K562 (cell line): ENCODE measurements around the gene ANO10. TPM values are rescaled to one million over a fixed set of nuclear protein-coding genes. Genes with fewer than 3 reads are reported as not detected.
A peak's percentile ranks its signal among the peaks of the same experiment; 100 is the strongest.

Experiments used
- ARID4B ChIP-seq: sonication (generic); formaldehyde crosslinking; IDR thresholded peaks from 2 replicates; pipeline ENCODE4 v1.8.0; 2022; ENCODE audit warnings: mild to moderate bottlenecking, missing genetic modification reagents
- ESRRB ChIP-seq: fragments of 250-450 bp; sonication (Bioruptor Pico); IDR thresholded peaks from 2 replicates; pipeline ENCODE4 v1.5.0; 2020; ENCODE audit warnings: mild to moderate bottlenecking, moderate library complexity, borderline replicate concordance
- FOXK1 ChIP-seq: sonication (generic); formaldehyde crosslinking; IDR thresholded peaks from 2 replicates; pipeline ENCODE4 v1.8.0; 2022; ENCODE audit warnings: missing genetic modification reagents, mild to moderate bottlenecking, borderline replicate concordance
- FOXP1 ChIP-seq: sonication (generic); formaldehyde crosslinking; IDR thresholded peaks from 2 replicates; pipeline ENCODE4 v1.8.0; 2022; ENCODE audit warnings: mild to moderate bottlenecking, missing genetic modification reagents
- GABPB1 ChIP-seq: sonication (generic); formaldehyde crosslinking; IDR thresholded peaks from 2 replicates; pipeline ENCODE4 v1.8.0; 2022; ENCODE audit warnings: mild to moderate bottlenecking, missing genetic modification reagents
- HNRNPUL1 ChIP-seq: fragments of 200-400 bp; formaldehyde crosslinking; IDR thresholded peaks from 2 replicates; pipeline ENCODE4 v1.6.1; 2017; ENCODE audit warnings: low read length
- NCOA2 ChIP-seq, 2 experiments: fragments of 450-650 bp; IDR thresholded peaks; 2 replicates each; pipeline ENCODE4 v1.6.1; 2018; ENCODE audit warnings: mild to moderate bottlenecking in 2 of 2, moderate library complexity in 1 of 2; ENCODE audit not compliant: partially characterized antibody in 2 of 2
- NFATC3 ChIP-seq: fragments of 450-650 bp; IDR thresholded peaks from 2 replicates; pipeline ENCODE4 v1.6.1; 2017; ENCODE audit warnings: mild to moderate bottlenecking
- NFE2 ChIP-seq: IDR thresholded peaks from 2 replicates; pipeline ENCODE4 v1.6.1; 2014; ENCODE audit warnings: antibody characterized with exemption, low read depth
- NFXL1 ChIP-seq: fragments of 450-650 bp; formaldehyde crosslinking; IDR thresholded peaks from 2 replicates; pipeline ENCODE4 v1.4.0; 2021; ENCODE audit warnings: mild to moderate bottlenecking
- PHB2 ChIP-seq: fragments of 450-650 bp; IDR thresholded peaks from 2 replicates; pipeline ENCODE4 v1.6.1; 2017; ENCODE audit warnings: low read depth
- POLR3G ChIP-seq: IDR thresholded peaks from 2 replicates; pipeline ENCODE4 v1.6.1; 2011; ENCODE audit not compliant: insufficient read length, insufficient replicate concordance; ENCODE audit errors: extremely low read depth
- PYGO2 ChIP-seq: fragments of 450-650 bp; IDR thresholded peaks from 2 replicates; pipeline ENCODE4 v1.6.1; 2016; ENCODE audit warnings: mild to moderate bottlenecking, missing genetic modification characterization, moderate library complexity, missing compliant biosample characterization
- RCOR1 ChIP-seq, 2 experiments: IDR thresholded peaks; 2 replicates each; pipeline ENCODE4 v1.6.1; 2012; ENCODE audit warnings: low read depth in 2 of 2, low read length in 2 of 2, borderline replicate concordance in 1 of 2, improper control_type of control experiment in 1 of 2
- SMARCA5 ChIP-seq: fragments of 450-650 bp; IDR thresholded peaks from 2 replicates; pipeline ENCODE4 v1.6.1; 2016
- TEAD1 ChIP-seq, 2 experiments: fragments of 450-650 bp in 1 of 2; sonication (generic) in 1 of 2; formaldehyde crosslinking; IDR thresholded peaks; 2 replicates each; pipeline versions ENCODE4 v1.4.0 to v1.8.0; 2020 to 2022; ENCODE audit warnings: mild to moderate bottlenecking in 2 of 2, missing genetic modification reagents in 1 of 2
- TOE1 ChIP-seq, 2 experiments: fragments of 450-650 bp in 1 of 2; sonication (generic) in 1 of 2; formaldehyde crosslinking in 1 of 2; IDR thresholded peaks; 2 replicates each; pipeline versions ENCODE4 v1.7.1 to v1.8.0; 2016 to 2022; ENCODE audit warnings: borderline replicate concordance in 2 of 2, mild to moderate bottlenecking in 2 of 2, antibody characterized with exemption in 1 of 2, inconsistent platforms in 1 of 2, low read depth in 1 of 2, missing genetic modification reagents in 1 of 2, moderate library complexity in 1 of 2
- TRIM28 ChIP-seq: fragments of 450-650 bp; IDR thresholded peaks from 2 replicates; pipeline ENCODE4 v1.6.1; 2017
- ZMIZ1 ChIP-seq, 2 experiments: fragments of 150-350 bp in 1 of 2; IDR thresholded peaks; 2 replicates each; pipeline ENCODE4 v1.6.1; 2012 to 2016; ENCODE audit warnings: low read depth in 2 of 2, low read length in 2 of 2, mild to moderate bottlenecking in 1 of 2, moderate library complexity in 1 of 2
- ZNF780A ChIP-seq: fragments of 250-450 bp; sonication (Bioruptor Pico); IDR thresholded peaks from 2 replicates; pipeline ENCODE4 v1.5.0; 2021; ENCODE audit warnings: mild to moderate bottlenecking
- polyA plus RNA-seq, 8 experiments: library from polyadenylated mRNA; depleted of rRNA in 4 of 8; stranded (reverse) in 5 of 8; unstranded in 3 of 8; fragments of >200 nt; fragmentation: Nextera tagmentation in 2 of 8; fragmentation: Illumina TruSeq in 1 of 8; extraction: Ambion mirVana in 2 of 8; extraction: Trizol in 1 of 8; gene quantifications; 2 replicates each; pipeline versions ENCODE4 v1.2.1 to v1.2.3, GENCODE V29; 2011 to 2014; ENCODE audit warnings: inconsistent platforms in 1 of 8, missing spikeins in 1 of 8
- total RNA-seq, 7 experiments: library from RNA; depleted of rRNA in 6 of 7; stranded (reverse); fragments of >200 nt in 6 of 7; fragmentation: Illumina TruSeq in 2 of 7; extraction: Trizol in 2 of 7; gene quantifications; 2 replicates each; pipeline versions ENCODE4 v1.2.1 to v1.2.3, GENCODE V29; 2011 to 2021; ENCODE audit warnings: low replicate concordance in 1 of 7

Gene ANO10
- total and polyA plus RNA-seq, 9 of the 15 experiments (the other 6 are each of a cell fraction or from before 2014, with no cell fraction given), result 6.4 to 46.0 (median 32.3) TPM

GRCh38 chr3:43632269-43632733 is 10.5 kb upstream of the ANO10 start (continued):
- TF ChIP-seq ARID4B (CRISPR knock-in tag), result no peak
- TF ChIP-seq POLR3G, result no peak
- no peak for TF ChIP-seq PHB2
- TF ChIP-seq NFXL1, result no peak
- TF ChIP-seq NCOA2 (IDR thresholded peaks at IDR 0.05; ENCODE audit: partially characterized antibody in 2 of 2), result no peak
- no peak for TF ChIP-seq SMARCA5
- TF ChIP-seq NFE2, result peak; percentile 96
- no peak for TF ChIP-seq NFATC3
- no peak for TF ChIP-seq ZMIZ1 (IDR thresholded peaks at IDR 0.05; ENCODE audit: low read depth in 2 of 2, low read length in 2 of 2)
- no peak for TF ChIP-seq FOXP1 (CRISPR knock-in tag)
- TF ChIP-seq TEAD1 (CRISPR knock-in tag; IDR thresholded peaks at IDR 0.05), result no peak
- peak in 1 of 2 experiments; percentile 64; a peak in 1 of 4 replicates for TF ChIP-seq RCOR1 (IDR thresholded peaks at IDR 0.05; ENCODE audit: borderline replicate concordance in 1 of 2, low read depth in 2 of 2, low read length in 2 of 2)
- TF ChIP-seq TOE1 (IDR thresholded peaks at IDR 0.05; ENCODE audit: borderline replicate concordance), result no peak
- TF ChIP-seq TOE1 (CRISPR knock-in tag; IDR thresholded peaks at IDR 0.05; ENCODE audit: borderline replicate concordance, low read depth), result no peak
- TF ChIP-seq ZNF780A (CRISPR knock-in tag), result no peak
- TF ChIP-seq PYGO2 (tag), result no peak
- no peak for TF ChIP-seq ESRRB (CRISPR knock-in tag)
- no peak for TF ChIP-seq HNRNPUL1
- 0 out of 2 replicates have a peak, but pooled peaks have one; percentile 20 for TF ChIP-seq TRIM28
- no peak for TF ChIP-seq FOXK1 (CRISPR knock-in tag)
- 0 out of 2 replicates have a peak, but pooled peaks have one; percentile 38 for TF ChIP-seq GABPB1 (CRISPR knock-in tag)
